HepG2 (cell line): ENCODE data around the gene PIGO. TPM values are rescaled to one million over a fixed set of nuclear protein-coding genes. Genes with fewer than 3 reads are reported as not detected.

ENCODE experiments used
- GTF2F1 ChIP-seq: fragments of 150-350 bp; IDR thresholded peaks from 2 replicates; pipeline ENCODE4 v1.6.1; 2014; ENCODE audit warnings: low read length
- HES4 ChIP-seq: sonication (generic); formaldehyde crosslinking; IDR thresholded peaks from 2 replicates; pipeline ENCODE4 v1.9.0; 2021; ENCODE audit warnings: mild to moderate bottlenecking, missing genetic modification reagents, borderline replicate concordance
- ZNF441 ChIP-seq: sonication (generic); formaldehyde crosslinking; IDR thresholded peaks from 2 replicates; pipeline ENCODE4 v1.7.0; 2021; ENCODE audit warnings: missing genetic modification reagents, borderline replicate concordance
- ZNF616 ChIP-seq: sonication (generic); formaldehyde crosslinking; IDR thresholded peaks from 2 replicates; pipeline ENCODE4 v1.5.0; 2020; ENCODE audit warnings: low read depth, mild to moderate bottlenecking, missing genetic modification reagents
- polyA plus RNA-seq, 8 experiments: library from polyadenylated mRNA; depleted of rRNA in 3 of 8; stranded (reverse) in 7 of 8; unstranded in 1 of 8; fragments of >200 nt; fragmentation: Illumina TruSeq in 4 of 8; extraction: Trizol in 4 of 8; gene quantifications; 2 replicates each; pipeline versions ENCODE4 v1.2.1 to v1.2.3, GENCODE V29; 2011 to 2016; ENCODE audit warnings: low read depth in 4 of 8, missing spikeins in 1 of 8, mixed read lengths in 1 of 8; ENCODE audit not compliant: insufficient read depth in 1 of 8
- total RNA-seq, 5 experiments: library from RNA; depleted of rRNA; stranded (reverse); fragments of >200 nt; fragmentation: Illumina TruSeq; extraction: Trizol; gene quantifications; 2 replicates each; pipeline ENCODE4 v1.2.3, GENCODE V29; 2016; ENCODE audit warnings: low read depth in 1 of 5
- TF ChIP-seq, protein P1 (sequence below): IDR thresholded peaks from 2 replicates; pipeline ENCODE4 v1.6.1; 2016; ENCODE audit warnings: low read depth, borderline replicate concordance
- TF ChIP-seq, protein P2 (sequence below): IDR thresholded peaks from 2 replicates; pipeline ENCODE4 v1.6.1; 2012; ENCODE audit warnings: inconsistent platforms
- TF ChIP-seq, protein P3 (sequence below): IDR thresholded peaks from 2 replicates; pipeline ENCODE4 v1.6.1; 2016
- TF ChIP-seq, protein P4 (sequence below): sonication (generic); formaldehyde crosslinking; IDR thresholded peaks from 2 replicates; pipeline ENCODE4 v1.9.0; 2021; ENCODE audit warnings: mild to moderate bottlenecking, missing genetic modification reagents
- TF ChIP-seq, protein P5 (sequence below): sonication (generic); formaldehyde crosslinking; IDR thresholded peaks from 2 replicates; pipeline ENCODE4 v1.8.1; 2023; ENCODE audit warnings: mild to moderate bottlenecking, missing genetic modification reagents
- TF ChIP-seq, protein P6 (sequence below): sonication (generic); formaldehyde crosslinking; IDR thresholded peaks from 2 replicates; pipeline ENCODE4 v1.4.0; 2020; ENCODE audit warnings: mild to moderate bottlenecking, missing genetic modification reagents
- TF ChIP-seq, protein P7 (sequence below): sonication (generic); formaldehyde crosslinking; IDR thresholded peaks from 2 replicates; pipeline ENCODE4 v1.5.1; 2020; ENCODE audit warnings: missing genetic modification reagents, mild to moderate bottlenecking, borderline replicate concordance
- TF ChIP-seq, protein P8 (sequence below): sonication (generic); formaldehyde crosslinking; conservative IDR thresholded peaks from 2 replicates; pipeline ENCODE4 v1.4.0; 2020; ENCODE audit warnings: missing genetic modification reagents

The PIGO gene
- total and polyA plus RNA-seq, 2 of the 13 experiments (the other 11 are each of a cell fraction or from before 2014, with no cell fraction given) = 20.5 to 26.2 TPM

DNA sequence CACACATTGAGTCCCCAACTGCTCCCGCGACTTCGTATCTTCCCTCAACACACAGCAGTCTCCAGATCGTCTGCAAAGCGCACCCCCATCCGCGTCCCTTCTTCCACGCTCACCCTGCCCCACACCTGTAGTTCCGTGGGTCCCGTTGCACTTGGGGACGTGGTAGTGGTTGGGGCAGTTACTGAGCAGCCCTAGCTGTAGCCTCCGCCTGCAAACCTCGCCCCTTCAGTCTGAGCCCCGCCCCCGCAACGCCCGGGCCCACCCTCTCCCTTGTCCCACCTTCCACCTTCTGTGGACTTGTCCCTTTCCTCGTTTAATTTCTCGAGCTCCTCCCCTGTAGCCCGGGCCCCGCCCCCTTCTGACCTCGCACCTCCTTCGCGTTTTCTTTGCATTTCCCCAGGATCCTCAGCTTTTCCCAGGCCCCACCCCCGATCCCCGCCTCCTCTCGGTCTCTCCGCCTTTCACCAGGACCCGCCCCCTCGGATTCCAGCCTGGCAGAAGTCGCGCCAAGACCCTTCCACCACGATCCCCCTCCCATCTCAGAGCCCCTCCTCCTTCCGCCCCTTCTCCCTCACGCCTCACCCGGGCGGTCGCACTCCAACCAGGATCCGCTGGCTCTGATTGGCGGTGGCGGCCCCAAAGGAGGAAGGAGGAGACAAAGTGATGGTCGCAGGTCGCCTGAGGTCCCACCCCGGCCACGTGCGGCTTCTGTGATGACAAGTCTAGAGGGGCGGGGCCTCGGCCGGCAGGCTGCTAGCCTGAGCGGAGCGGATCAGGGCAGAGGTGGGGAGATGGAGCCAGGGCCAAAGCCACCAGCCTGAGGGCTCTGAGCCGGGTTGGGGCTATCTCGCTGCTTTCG, 19.5 kb upstream of the PIGO start, which contains the start of gene ATOSB (continued):
- TF ChIP-seq, protein P1, sequence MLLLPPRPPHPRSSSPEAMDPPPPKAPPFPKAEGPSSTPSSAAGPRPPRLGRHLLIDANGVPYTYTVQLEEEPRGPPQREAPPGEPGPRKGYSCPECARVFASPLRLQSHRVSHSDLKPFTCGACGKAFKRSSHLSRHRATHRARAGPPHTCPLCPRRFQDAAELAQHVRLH = no peak
- TF ChIP-seq, protein P2, sequence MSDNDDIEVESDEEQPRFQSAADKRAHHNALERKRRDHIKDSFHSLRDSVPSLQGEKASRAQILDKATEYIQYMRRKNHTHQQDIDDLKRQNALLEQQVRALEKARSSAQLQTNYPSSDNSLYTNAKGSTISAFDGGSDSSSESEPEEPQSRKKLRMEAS = peak; percentile 87
- TF ChIP-seq ZNF441 (CRISPR knock-in tag) = peak; percentile 75; the same call in 1 of the 2 replicates
- TF ChIP-seq, protein P3, sequence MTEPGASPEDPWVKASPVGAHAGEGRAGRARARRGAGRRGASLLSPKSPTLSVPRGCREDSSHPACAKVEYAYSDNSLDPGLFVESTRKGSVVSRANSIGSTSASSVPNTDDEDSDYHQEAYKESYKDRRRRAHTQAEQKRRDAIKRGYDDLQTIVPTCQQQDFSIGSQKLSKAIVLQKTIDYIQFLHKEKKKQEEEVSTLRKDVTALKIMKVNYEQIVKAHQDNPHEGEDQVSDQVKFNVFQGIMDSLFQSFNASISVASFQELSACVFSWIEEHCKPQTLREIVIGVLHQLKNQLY (CRISPR knock-in tag) = no peak
- TF ChIP-seq, protein P4, sequence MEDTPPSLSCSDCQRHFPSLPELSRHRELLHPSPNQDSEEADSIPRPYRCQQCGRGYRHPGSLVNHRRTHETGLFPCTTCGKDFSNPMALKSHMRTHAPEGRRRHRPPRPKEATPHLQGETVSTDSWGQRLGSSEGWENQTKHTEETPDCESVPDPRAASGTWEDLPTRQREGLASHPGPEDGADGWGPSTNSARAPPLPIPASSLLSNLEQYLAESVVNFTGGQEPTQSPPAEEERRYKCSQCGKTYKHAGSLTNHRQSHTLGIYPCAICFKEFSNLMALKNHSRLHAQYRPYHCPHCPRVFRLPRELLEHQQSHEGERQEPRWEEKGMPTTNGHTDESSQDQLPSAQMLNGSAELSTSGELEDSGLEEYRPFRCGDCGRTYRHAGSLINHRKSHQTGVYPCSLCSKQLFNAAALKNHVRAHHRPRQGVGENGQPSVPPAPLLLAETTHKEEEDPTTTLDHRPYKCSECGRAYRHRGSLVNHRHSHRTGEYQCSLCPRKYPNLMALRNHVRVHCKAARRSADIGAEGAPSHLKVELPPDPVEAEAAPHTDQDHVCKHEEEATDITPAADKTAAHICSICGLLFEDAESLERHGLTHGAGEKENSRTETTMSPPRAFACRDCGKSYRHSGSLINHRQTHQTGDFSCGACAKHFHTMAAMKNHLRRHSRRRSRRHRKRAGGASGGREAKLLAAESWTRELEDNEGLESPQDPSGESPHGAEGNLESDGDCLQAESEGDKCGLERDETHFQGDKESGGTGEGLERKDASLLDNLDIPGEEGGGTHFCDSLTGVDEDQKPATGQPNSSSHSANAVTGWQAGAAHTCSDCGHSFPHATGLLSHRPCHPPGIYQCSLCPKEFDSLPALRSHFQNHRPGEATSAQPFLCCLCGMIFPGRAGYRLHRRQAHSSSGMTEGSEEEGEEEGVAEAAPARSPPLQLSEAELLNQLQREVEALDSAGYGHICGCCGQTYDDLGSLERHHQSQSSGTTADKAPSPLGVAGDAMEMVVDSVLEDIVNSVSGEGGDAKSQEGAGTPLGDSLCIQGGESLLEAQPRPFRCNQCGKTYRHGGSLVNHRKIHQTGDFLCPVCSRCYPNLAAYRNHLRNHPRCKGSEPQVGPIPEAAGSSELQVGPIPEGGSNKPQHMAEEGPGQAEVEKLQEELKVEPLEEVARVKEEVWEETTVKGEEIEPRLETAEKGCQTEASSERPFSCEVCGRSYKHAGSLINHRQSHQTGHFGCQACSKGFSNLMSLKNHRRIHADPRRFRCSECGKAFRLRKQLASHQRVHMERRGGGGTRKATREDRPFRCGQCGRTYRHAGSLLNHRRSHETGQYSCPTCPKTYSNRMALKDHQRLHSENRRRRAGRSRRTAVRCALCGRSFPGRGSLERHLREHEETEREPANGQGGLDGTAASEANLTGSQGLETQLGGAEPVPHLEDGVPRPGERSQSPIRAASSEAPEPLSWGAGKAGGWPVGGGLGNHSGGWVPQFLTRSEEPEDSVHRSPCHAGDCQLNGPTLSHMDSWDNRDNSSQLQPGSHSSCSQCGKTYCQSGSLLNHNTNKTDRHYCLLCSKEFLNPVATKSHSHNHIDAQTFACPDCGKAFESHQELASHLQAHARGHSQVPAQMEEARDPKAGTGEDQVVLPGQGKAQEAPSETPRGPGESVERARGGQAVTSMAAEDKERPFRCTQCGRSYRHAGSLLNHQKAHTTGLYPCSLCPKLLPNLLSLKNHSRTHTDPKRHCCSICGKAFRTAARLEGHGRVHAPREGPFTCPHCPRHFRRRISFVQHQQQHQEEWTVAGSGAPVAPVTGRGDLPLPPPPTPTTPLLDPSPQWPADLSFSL (CRISPR knock-in tag) = no peak
- TF ChIP-seq, protein P5, sequence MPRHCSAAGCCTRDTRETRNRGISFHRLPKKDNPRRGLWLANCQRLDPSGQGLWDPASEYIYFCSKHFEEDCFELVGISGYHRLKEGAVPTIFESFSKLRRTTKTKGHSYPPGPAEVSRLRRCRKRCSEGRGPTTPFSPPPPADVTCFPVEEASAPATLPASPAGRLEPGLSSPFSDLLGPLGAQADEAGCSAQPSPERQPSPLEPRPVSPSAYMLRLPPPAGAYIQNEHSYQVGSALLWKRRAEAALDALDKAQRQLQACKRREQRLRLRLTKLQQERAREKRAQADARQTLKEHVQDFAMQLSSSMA (CRISPR knock-in tag) = 0 out of 2 replicates have a peak, but pooled peaks have one; percentile 76
- TF ChIP-seq, protein P6, sequence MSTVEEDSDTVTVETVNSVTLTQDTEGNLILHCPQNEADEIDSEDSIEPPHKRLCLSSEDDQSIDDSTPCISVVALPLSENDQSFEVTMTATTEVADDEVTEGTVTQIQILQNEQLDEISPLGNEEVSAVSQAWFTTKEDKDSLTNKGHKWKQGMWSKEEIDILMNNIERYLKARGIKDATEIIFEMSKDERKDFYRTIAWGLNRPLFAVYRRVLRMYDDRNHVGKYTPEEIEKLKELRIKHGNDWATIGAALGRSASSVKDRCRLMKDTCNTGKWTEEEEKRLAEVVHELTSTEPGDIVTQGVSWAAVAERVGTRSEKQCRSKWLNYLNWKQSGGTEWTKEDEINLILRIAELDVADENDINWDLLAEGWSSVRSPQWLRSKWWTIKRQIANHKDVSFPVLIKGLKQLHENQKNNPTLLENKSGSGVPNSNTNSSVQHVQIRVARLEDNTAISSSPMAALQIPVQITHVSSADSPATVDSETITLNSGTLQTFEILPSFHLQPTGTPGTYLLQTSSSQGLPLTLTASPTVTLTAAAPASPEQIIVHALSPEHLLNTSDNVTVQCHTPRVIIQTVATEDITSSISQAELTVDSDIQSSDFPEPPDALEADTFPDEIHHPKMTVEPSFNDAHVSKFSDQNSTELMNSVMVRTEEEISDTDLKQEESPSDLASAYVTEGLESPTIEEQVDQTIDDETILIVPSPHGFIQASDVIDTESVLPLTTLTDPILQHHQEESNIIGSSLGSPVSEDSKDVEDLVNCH (CRISPR knock-in tag) = no peak
- TF ChIP-seq, protein P7, sequence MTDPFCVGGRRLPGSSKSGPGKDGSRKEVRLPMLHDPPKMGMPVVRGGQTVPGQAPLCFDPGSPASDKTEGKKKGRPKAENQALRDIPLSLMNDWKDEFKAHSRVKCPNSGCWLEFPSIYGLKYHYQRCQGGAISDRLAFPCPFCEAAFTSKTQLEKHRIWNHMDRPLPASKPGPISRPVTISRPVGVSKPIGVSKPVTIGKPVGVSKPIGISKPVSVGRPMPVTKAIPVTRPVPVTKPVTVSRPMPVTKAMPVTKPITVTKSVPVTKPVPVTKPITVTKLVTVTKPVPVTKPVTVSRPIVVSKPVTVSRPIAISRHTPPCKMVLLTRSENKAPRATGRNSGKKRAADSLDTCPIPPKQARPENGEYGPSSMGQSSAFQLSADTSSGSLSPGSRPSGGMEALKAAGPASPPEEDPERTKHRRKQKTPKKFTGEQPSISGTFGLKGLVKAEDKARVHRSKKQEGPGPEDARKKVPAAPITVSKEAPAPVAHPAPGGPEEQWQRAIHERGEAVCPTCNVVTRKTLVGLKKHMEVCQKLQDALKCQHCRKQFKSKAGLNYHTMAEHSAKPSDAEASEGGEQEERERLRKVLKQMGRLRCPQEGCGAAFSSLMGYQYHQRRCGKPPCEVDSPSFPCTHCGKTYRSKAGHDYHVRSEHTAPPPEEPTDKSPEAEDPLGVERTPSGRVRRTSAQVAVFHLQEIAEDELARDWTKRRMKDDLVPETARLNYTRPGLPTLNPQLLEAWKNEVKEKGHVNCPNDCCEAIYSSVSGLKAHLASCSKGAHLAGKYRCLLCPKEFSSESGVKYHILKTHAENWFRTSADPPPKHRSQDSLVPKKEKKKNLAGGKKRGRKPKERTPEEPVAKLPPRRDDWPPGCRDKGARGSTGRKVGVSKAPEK (CRISPR knock-in tag) = no peak
- no peak for TF ChIP-seq GTF2F1
- 0 out of 2 replicates have a peak, but pooled peaks have one; percentile 31 for TF ChIP-seq ZNF616 (CRISPR knock-in tag)
- no peak for TF ChIP-seq HES4
- TF ChIP-seq, protein P8, sequence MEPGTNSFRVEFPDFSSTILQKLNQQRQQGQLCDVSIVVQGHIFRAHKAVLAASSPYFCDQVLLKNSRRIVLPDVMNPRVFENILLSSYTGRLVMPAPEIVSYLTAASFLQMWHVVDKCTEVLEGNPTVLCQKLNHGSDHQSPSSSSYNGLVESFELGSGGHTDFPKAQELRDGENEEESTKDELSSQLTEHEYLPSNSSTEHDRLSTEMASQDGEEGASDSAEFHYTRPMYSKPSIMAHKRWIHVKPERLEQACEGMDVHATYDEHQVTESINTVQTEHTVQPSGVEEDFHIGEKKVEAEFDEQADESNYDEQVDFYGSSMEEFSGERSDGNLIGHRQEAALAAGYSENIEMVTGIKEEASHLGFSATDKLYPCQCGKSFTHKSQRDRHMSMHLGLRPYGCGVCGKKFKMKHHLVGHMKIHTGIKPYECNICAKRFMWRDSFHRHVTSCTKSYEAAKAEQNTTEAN (CRISPR knock-in tag) = no peak
